GM06990 (cell line): ENCODE measurements around the gene CDCA5.

Experiments used
- DNase-seq: peaks from one replicate; pipeline ENCODE4 v3.0.0-alpha.2; 2011; ENCODE audit not compliant: insufficient read length; ENCODE audit errors: extremely low read depth
- H3K27me3 ChIP-seq: replicated peaks from 2 replicates; pipeline ENCODE4 v1.6.0; 2011; ENCODE audit warnings: low read length; ENCODE audit not compliant: control insufficient read depth, insufficient read depth
- H3K36me3 ChIP-seq: 2 replicates; pipeline ENCODE4 v1.5.1; 2011; ENCODE audit warnings: low read length; ENCODE audit not compliant: control insufficient read depth, insufficient read depth
- H3K4me3 ChIP-seq: replicated peaks from 2 replicates; pipeline ENCODE4 v1.5.1; 2011; ENCODE audit warnings: low read depth, mild to moderate bottlenecking, control low read depth, low read length
- TF ChIP-seq, protein P1 (sequence below): IDR thresholded peaks from 2 replicates; pipeline ENCODE4 v1.5.1; 2011; ENCODE audit warnings: low read length, control low read depth, mild to moderate bottlenecking, inconsistent platforms; ENCODE audit not compliant: insufficient read depth, poor library complexity, severe bottlenecking

CDCA5 gene, protein sequence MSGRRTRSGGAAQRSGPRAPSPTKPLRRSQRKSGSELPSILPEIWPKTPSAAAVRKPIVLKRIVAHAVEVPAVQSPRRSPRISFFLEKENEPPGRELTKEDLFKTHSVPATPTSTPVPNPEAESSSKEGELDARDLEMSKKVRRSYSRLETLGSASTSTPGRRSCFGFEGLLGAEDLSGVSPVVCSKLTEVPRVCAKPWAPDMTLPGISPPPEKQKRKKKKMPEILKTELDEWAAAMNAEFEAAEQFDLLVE

DNA sequence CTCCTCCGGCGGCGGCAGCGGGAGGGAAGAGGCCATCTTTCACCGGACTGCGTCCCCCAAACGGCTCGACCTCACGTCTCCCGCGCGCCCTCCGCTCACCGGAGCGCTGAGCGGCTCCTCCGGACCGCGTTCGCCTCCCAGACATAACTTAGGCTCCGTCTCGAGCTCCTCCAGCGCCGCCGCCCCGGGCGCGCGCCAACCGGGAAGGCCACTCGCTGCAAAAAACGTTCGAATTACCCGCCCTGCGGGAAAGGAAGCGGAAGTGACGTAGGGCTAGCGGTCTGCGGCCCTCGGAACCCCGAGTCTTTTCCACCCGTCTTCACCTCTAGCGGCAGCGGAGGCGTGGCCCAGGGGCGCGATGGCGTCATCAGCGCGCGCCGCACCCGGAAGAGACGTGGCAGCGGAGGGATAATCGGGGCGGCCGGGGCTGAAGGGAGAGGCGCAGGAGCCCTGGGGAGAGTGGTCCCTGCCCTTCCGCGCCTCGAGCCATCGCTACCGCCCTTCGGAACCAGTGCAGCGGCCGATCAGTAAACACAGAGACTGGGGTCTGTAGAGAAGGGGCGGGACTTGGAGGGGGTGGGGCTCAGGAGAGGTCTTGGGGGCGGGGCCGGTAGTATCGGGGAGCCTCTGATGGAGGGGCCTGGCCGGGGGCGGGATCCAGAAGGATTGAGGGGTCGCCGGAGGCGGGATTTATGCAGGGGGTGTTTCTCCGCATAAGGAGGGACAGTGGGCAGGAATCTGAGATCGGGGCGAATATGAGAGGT is at the start of gene CDCA5, which contains the start of gene ZFPL1:
CDCA5 (minus strand) TSS at position 207 of the 764 bp plus-strand sequence; CDS start at position 145, 62 bp downstream.
ZFPL1 (plus strand) TSS at position 389 of the 764 bp plus-strand sequence. CDS start 477 bp downstream, outside the sequence.
- TF ChIP-seq, protein P1, sequence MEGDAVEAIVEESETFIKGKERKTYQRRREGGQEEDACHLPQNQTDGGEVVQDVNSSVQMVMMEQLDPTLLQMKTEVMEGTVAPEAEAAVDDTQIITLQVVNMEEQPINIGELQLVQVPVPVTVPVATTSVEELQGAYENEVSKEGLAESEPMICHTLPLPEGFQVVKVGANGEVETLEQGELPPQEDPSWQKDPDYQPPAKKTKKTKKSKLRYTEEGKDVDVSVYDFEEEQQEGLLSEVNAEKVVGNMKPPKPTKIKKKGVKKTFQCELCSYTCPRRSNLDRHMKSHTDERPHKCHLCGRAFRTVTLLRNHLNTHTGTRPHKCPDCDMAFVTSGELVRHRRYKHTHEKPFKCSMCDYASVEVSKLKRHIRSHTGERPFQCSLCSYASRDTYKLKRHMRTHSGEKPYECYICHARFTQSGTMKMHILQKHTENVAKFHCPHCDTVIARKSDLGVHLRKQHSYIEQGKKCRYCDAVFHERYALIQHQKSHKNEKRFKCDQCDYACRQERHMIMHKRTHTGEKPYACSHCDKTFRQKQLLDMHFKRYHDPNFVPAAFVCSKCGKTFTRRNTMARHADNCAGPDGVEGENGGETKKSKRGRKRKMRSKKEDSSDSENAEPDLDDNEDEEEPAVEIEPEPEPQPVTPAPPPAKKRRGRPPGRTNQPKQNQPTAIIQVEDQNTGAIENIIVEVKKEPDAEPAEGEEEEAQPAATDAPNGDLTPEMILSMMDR: no peak
- H3K4me3 ChIP-seq: peak within 1 kb of the TSS; percentile 73
- peaks cover 24% of the 10 kb centered on the region for H3K36me3 ChIP-seq

DNA sequence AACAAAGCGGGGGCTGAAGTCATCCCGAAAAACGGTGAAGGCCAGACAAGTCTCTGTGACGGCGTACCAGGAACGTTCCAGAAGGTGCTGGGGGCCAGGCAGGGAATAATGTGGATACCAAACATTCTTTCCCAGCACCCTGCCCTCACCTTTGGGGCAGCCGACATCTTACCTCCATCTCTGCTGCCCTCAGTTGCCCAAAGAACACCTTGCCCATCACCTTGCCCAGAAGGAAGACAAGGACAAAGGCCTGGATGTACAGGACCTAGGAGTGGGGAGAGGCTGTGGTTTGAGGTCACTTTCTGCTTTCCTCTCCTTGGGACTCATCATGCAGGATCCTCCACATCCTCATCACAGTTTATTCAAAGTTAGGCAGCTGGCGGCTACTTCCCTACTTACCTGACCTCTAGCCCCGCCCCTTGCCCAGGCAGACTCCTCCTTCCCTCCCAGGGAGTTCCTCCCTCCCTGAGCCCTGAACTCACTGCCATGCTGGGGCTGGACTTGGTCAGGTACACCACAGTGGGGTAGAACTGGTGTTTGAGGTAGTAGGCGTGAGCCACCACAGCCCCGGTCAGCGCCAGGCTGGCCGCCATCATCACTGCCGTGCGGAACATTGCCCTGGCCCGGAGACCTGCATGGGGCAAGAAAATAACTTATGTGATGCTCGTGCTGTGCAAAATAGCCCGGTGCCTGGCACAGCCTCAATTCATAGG is 49.3 kb upstream of the CDCA5 start:
- DNase-seq: peak; percentile 66
- Histone ChIP-seq H3K27me3 (no peaks in the 10 kb centered on the region), H3K4me3 (peak overlapping the region; percentile 97), H3K36me3 (peaks cover 36% of the 10 kb centered on the region)
- TF ChIP-seq, protein P1: no peak

More for the DNA sequence above, at the start of gene CDCA5, which contains the start of gene ZFPL1:
- peak; percentile 97 for DNase-seq
- H3K27me3 ChIP-seq: no peaks in the 10 kb centered on the region

DNA sequence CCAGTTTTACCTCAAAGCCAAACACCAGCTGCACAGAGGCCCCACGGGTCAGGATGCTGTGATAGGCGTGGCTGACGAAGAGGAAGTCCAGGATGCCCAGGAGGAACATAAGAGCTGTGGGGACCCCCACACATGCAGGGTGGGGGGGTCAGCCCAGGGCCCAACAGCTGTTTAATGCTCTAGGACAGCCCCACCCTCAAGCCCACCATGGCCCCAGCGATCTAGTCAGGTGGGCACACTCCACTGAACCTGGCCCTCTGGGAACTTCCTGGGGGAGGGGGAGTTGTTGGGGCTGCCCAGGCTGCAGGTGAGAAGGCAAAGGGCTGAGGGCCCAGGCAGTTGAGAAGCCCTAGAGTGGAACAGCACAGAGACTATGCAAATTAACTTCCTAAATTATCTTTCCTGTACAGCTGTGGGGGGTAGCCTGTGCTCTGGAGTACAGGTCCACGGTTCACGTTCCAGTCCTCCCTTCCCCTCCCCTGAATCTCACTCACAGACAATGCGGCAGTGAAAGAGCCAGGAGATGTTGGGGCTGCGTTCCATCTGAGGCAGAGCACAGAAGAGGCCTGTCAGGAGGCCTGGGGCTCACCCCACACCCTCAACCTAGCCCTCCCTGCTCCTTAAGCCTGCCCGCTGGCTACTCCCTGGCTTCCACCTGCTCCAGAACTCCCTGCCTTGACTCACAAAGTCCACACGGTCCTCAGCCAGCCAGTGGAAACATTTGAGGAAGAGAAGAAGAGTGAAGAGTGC is 48.6 kb upstream of the CDCA5 start:
- no peaks in the 10 kb centered on the region for H3K27me3 ChIP-seq
- TF ChIP-seq, protein P1: no peak
- peak overlapping the region; percentile 97 for H3K4me3 ChIP-seq
- peaks cover 43% of the 10 kb centered on the region for H3K36me3 ChIP-seq
- DNase-seq: peak; percentile 70

DNA sequence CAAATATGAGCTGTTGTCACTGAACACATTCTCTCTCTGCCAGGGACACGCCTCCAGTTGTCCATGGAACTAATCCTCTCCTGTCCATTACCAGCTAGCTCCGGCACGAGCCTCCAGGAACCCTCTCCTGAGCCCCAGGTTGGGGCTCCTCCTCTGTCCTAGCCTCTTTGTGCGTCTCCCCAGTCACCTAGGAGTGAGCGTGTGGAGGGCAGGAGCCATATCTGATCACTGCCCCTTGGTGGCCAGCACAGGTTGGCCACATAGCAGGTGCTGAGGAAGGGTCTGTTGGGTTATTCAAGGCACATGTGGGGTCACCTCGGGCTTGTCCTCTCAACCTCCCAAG is 48.0 kb upstream of the CDCA5 start:
- TF ChIP-seq, protein P1: no peak
- H3K36me3 ChIP-seq: peaks cover 46% of the 10 kb centered on the region
- no peaks in the 10 kb centered on the region for H3K27me3 ChIP-seq
- H3K4me3 ChIP-seq: peak overlapping the region; percentile 97
- DNase-seq: no peak

DNA sequence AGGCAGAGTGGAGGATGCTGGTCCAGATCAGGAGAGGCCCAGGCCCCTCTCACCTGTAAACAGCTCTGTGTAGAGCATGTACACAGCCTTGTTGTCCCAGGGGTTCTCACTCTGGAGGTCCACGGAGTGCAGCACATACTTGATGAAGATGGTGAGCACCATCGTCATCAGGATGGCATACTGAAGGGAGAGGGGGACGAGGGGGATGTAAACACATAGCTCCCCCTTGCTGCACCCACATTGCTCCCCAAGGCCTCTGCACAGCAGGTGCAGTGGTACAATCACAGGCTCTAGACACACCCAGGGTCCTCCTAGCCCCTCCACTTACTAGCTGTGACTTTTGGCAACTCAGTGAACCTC is 47.6 kb upstream of the CDCA5 start:
- DNase-seq: no peak
- Histone ChIP-seq H3K27me3 (no peaks in the 10 kb centered on the region), H3K4me3 (peak overlapping the region; percentile 97), H3K36me3 (peaks cover 51% of the 10 kb centered on the region)
- TF ChIP-seq, protein P1: no peak
